Activated naive CD4-positive, alpha-beta T cell treated with Interleukin-2 at 50 U/mL for 16 hours (primary cell): ENCODE results near the gene AGAP2.

Source experiments
- DNase-seq: peaks from one replicate; pipeline ENCODE4 v3.0.0-alpha.2; 2020

The AGAP2 gene

DNA sequence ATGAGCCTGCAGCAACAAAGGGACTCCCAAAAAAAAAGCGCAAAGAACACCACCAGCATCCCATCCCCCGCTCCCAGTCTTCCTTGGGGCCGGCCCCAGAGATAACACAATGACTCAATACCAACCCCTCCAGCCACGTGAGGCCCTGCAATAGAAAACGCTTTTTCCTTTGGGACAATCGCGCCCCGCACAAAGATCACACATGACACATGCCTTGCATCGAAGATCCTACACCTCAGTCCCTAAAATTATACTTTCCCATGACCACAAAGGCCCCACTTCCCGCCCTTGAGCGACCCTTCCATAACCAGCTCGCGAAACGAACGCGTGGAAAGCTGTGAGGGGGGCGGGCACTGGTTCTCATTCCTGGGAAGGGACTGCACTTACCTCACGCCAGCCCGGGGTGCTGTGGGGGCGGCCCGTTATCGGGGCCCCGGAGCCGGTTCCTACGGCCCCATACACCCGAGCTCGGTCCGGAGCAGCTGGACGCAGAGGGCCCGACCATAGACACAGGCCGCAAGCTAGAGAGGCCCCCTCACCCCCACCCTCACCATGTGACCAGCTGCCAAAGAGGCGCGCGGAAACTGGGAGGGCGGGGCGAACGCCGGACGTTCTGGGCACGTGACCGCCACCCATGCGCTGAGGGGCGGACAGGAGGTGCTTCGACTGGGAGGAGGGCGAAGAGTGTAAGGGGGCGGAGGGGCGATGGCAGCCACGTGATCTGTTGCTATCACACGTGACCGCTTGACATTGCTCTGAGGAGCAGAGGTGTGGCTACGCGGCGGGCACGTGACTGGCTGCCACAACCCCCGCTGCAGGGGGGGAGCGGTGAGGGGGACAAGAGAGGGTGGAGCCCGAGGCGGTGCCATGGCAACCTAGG, 13.5 kb upstream of the AGAP2 start, which contains the start of gene CDK4:
Gene CDK4 (minus strand): TSS at position 523 of the 880 bp plus-strand sequence. CDS start 593 bp downstream, outside the sequence.
- DNase-seq, result peak; percentile 99

DNA sequence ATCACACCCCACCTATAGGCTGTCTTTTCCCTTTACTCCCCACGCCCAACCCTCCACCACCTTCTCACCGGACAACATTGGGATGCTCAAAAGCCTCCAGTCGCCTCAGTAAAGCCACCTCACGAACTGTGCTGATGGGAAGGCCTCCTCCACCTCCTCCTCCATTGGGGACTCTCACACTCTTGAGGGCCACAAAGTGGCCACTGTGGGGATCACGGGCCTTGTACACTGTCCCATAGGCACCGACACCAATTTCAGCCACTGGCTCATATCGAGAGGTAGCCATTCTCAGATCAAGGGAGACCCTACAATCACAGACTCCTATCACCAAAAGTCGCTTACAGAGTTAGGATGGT, 12.9 kb upstream of the AGAP2 start:
- no peak for DNase-seq

DNA sequence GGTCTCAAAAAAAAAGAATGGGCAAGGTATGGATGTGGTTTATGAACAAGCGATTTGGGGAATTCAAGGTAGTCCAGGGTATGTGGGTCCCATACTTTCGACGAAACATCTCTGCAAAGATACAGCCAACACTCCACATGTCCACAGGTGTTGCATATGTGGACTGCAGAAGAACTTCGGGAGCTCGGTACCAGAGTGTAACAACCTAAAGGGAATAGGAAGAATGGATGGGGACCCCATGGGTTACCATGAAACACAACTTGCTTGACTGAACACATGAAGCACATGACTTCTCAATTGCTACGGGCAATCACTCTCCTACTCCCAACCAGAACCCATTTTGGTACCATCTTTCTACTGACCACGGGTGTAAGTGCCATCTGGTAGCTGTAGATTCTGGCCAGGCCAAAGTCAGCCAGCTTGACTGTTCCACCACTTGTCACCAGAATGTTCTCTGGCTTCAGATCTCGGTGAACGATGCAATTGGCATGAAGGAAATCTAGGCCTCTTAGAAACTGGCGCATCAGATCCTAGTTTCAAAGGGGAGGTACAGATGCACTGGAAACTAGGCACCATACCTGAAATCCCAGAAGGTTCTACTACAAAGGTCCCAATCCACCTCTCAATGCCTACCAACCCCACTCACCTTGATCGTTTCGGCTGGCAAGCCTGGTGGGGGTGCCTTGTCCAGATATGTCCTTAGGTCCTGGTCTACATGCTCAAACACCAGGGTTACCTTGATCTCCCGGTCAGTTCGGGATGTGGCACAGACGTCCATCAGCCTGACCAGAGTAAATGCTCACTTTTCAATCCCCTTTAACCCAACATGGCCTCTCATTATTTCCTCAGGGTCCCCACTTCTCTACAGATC, 12.3 kb upstream of the AGAP2 start:
- DNase-seq, result no peak

DNA sequence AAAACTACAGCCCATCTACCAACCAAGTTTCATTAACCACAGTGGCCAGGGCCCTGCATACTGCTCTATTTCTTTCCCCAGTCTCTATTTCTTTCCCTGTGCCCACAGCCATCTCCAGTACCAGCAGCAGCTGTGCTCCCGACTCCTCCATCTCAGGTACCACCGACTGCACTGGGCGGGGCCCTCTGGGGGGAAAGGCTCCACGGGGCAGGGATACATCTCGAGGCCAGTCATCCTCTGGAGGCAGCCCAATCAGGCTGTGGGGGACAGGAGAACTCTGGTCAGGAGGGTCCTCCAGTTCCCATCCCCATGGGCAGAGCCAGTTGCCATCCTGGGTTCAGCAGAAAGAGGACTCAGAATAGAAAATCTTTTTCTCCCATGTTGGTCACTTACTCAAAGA, 10.5 kb upstream of the AGAP2 start:
- DNase-seq, result no peak

DNA sequence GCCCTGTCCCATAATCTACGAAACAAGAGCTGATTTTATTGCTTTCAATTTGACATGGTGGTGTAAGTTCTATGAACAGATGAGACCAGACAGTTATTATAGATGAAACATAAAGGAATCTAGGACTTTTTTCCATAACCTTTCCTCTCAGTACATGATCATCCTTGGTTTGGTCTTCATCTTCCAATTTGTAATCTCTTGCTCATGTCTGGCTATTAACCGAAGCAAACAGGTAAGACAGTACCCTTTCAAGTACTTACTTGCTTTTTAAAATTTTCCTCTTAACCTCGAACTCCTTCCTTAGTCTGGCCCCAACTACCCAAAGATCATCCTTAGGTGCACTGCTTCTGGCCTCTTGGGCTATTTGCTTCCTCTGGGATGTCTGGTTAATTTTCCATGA, 7.5 kb upstream of the AGAP2 start:
- no peak for DNase-seq

DNA sequence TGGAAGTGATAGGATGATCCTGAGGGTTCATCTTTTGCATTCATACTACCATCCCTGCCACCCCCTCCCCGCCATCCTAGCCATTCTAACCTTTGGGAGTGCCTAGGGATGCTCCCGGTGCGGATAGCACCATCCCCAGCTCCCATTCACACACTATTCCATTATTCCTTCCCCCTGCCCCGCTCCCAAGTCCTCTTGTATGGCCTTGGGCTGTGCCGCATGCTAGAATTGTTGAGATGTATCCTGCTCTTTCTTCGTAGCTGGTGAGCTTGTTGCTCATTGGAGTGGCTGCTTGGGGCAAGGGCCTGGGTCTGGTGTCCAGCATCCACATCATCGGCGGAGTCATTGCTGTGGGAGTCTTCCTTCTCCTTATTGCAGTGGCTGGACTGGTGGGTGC, 6.9 kb upstream of the AGAP2 start:
- DNase-seq, result no peak

DNA sequence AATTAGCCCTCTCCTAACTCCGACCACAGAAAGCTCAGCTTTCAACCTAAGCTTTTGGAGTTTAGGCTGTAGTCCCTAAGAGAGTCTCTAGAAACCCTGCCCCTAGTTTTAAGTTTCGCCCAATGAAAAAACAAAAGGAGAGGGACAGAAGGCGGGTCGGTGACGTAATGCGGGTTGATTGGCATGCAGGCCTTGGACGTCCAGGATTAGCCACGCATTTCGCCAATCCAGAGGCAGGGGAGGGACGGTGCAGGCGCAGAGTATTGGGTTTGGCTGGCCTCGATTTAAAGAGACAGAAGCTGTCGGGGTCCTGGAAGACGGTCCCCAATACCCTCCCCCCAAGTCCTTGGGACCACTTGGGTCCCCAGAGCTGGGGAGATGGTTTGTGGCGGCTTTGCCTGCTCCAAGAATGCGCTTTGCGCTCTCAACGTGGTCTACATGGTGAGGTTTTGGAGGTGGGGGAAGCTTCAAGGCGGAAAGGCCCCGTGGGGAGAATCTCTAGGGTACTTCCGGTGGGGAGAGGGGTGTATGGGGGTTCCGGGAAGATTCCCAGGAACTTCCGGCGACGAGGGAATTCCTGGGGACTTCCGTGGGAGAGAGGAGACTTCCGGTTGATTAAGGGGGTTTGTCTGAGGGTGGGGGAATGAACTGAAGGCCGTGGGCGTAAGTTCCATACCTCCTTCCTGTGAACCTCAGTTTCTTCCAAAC, 6.4 kb upstream of the AGAP2 start, which contains the start of gene TSPAN31:
Gene TSPAN31 (plus strand): TSS at position 263 of the 708 bp plus-strand sequence. CDS start 116 bp downstream, at position 379.
- DNase-seq, result peak; percentile 94

DNA sequence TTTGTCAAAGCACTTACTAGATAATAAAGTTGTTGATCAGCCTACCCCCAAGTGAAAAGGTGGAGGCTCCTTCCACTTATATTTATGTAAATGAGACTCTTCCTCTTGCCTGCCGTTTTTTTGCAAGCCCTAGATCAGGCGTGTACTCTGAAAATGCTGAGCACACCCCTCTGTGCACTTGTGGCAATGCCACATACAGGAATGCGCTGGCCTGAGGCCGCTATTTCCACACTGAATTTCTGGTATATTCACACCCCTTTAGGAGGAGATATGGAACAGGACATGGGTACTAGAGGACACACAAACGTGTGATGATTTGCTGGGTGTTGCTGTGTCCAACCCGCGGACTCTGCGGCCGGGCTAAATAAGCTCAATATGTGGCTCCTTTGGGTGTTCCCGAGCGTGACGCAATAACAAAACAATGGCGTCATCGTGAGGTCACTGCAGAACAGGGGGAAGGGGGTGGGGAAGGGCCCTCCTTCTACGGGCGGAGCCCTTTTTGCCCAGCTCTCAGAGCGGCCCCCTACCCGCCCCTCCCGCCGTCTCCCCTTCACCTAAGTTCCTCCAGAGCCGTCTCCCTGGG, 5.7 kb upstream of the AGAP2 start:
- peak; percentile 71 for DNase-seq

DNA sequence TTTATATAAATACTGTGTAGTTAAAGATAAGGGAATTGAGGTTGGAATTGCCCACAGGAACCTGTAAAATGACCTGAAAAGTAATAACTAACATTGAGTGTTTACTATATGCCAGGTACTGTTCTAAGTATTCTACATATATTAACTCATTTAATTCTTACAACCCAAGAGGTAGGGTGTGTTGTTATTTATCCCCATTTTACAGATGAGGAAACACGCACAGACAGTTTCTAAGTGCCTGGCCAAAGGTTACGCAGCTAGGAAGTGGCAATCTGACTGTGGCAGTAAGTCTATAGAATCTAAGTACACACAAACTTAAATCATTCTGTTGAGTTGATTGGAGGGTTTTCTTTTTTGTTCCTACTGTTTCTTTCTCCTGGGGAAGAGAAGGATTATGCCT, 5.2 kb upstream of the AGAP2 start:
- DNase-seq, result no peak

DNA sequence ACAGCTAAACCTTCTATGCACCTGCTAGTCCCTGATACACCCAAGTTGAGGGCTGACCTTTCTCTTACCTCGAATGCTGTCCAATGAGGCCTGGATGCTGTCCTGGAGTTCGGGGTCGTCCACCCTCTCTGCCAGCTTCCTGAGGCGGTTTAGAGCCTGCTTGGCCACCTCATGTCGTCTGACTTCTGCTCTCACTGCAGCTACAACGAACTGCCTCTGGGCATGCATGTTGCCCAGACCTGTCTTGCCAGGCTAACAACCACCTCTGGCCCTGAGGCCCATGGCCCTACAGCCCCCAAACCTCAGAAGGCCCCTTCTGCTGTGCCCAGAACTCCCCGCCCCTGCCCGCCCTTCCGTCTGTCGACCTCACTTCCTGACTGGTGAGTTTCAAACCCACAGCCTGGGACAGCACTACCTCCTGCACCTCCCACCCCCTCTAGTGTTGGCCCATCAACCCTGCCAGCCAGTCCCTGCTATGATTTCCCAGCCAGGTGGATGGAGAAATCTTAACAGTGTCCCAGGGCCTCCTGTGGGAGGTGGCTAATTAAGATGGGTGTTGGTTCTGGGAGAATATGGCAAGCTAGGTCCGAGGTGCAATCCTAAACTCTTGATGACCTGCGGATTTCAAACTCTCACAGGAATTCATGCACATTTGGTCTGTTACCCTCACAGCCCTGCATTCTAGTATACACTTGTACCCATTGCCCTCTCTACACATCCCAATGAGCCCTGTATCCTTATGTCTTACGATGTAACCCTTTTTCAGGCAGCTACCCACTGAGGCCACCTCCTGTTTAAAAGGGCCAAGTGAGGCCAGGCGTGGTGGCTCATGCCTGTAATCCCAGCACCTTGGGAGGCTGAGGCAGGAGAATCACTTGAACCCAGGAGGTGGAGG, 3.5 kb upstream of the AGAP2 start:
- DNase-seq, result peak; percentile 80

DNA sequence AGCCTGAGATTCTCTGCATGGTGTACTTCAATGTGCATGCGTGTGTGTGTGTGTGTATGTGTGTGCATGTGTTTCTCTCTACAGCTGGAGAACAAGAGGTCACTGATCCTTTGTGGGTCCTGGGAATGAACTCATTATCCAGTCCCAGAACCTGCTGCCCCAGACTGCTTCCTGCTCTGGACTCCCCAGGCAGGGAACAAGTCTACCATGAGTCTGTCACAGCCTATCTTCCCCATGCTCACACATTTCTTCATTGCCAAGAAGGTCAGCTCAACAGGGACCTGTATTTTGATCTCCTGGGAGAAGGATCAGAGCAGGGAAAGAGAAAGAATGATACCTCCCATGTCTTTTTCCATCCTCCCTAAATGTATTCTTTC, 2.9 kb upstream of the AGAP2 start:
- no peak for DNase-seq

DNA sequence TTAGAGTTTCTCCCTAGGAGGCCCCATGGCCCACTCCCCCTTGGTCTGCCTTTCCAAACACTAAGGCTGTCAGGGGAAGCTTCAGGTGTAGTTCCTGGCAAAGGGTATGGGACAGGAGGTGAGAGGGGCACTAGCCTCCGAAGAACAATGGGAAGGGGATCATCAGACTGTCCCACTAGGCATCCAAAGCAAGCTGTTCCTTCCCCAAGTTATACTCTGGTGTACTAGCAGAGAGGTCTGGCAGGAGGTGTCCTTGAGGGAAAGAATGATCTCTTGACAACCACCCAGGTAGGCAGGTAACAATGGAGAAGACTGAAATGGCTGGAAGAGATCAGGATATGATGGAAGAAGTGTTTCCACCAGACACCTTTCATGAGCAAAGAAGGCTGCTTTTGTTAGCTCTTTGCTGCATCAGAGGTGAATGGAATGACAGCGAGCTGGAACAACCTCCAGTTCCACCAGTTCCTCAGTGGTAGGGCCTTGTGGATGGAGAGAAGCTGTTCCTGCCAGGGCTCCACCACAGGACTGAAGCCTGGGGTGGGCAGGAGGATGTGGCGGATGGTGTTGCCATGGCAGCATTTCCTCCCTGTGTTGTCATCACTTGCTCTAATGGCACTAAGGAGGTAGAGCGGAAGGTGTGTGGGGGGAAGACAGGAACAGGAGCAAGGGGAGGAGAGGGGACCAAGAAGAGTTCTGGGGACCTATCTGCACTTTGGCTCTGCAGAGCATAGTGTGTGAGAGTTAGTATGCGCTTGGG, 2.3 kb upstream of the AGAP2 start:
- DNase-seq, result peak; percentile 77

DNA sequence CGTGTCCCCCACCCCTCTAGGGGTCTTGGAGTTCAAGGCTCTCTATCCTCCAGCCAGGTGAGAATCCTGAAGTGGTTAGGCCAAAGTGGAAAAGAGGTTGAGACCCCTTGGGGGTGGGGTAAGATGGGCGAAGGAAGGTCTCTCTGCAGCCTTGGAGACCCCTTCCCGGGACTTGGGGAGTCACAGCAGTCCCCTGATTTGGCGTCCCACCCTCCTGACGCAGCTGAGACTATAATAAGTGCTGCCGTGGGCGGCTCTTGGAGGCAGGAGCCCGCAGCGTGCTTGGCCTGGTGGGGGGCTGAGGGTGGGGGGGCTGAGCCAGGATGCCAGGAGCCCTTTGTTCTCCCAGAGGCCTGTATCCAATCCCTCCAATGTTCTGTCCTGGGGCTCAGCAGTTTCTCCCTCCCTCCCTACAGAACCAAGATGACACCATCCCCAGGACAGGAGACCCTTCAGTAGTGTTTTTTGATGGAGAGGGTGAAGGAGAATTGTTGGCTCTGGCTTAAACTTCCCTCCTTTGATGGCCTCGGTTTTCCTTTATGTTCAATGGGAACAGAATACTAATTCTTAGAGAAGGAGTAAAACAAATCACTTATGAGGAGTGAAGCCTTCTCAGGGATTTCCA, 1.5 kb upstream of the AGAP2 start:
- no peak for DNase-seq

DNA sequence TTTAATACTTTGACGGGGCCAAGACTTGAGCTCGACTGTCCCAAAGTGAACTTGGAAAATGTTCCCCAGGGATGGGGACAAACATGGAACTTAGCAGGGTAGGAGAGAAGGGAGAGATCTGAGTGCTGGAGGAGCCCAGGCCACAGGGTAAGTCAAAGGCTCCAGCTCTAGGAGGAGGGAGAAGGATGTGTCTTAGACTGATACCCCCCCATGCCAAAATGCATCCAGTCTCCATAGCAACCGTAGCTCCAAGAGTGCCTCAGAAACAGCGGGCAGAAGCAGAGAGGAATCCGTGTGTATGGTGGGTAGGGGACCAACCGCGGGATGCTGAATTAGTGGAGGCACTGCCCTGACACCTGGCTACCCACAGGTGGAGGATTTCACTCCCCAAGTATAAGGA, 845 bp upstream of the AGAP2 start:
- DNase-seq, result no peak

DNA sequence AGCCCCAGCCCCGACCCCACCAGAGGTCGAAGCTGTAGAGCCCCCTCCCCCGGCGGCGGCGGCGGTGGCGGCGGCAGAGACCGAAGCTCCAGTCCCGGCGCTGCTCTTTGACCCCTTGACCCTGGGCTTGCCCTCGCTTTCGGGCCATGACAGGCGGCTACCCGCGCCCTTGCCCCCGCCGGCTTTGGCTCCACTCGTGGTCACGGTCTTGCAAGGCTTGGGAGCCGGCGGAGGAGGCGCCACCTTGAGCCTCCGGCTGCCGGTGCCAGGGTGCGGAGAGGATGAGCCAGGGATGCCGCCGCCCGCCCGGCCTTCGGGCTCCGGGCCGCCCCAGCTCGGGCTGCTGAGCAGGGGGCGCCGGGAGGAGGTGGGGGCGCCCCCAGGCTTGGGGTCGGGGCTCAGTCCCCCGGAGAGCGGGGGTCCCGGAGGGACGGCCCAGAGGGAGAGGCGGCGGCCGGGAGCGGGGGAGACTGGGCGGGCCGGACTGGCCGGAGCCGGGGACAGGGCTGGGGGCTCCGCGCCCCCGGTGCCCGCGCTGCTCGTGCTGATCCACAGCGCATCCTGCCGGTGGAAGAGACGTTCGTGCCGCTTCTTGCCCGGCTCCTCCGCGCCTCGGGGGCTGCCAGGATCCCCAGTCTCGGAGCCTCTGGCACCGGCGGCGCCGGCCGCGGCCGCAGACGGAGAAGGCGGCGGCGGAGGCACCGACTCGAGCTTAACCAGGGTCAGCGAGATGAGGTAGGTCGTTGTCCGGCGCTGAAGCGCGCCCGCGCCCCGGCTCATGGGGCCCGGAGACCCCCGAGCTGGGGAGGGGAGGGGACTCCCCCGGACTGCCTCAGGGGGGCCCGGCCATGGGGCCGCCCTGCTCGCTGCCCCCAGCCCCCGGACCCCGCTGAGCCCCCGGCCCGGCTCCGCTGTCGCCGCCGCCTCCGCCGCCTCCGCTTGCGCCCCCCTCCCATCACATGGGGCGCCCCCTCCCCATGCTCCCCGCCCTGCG, 778 bp downstream of the AGAP2 start:
- DNase-seq, result no peak

DNA sequence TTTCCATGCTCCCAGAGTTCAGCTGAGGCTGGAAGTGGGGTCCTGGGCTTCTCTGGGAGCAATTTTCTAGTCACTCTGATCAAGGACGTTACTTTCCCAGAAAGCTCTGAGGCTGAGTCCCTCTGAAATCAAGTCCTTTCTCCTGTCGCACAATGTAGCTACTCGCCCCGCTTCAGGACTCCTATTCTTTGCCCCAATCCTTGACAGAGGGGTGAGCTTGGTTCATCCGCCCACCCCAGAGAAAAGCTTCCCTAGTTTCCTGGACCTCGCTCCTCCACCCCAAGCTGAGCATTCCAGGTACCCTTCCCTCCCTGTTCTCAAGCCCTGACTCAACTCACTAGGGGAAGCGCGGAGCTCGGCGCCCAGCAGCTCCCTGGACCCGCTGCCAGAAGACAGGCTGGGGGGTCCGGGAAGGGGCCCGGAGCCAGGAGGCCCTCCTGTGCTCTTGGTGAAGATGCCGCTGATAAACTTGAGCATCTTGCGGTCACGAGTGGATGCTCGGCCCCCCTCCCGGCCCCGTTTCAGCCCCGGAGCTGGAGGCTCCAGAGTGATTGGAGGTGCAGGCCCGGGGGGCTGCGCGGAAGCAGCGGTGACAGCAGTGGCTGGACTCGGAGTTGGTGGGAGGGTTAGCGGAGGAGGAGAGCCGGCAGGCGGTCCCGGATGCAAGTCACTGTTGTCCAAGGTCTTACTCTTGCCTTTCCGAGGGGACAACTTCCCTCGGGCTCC, 1.6 kb downstream of the AGAP2 start:
- DNase-seq, result no peak

DNA sequence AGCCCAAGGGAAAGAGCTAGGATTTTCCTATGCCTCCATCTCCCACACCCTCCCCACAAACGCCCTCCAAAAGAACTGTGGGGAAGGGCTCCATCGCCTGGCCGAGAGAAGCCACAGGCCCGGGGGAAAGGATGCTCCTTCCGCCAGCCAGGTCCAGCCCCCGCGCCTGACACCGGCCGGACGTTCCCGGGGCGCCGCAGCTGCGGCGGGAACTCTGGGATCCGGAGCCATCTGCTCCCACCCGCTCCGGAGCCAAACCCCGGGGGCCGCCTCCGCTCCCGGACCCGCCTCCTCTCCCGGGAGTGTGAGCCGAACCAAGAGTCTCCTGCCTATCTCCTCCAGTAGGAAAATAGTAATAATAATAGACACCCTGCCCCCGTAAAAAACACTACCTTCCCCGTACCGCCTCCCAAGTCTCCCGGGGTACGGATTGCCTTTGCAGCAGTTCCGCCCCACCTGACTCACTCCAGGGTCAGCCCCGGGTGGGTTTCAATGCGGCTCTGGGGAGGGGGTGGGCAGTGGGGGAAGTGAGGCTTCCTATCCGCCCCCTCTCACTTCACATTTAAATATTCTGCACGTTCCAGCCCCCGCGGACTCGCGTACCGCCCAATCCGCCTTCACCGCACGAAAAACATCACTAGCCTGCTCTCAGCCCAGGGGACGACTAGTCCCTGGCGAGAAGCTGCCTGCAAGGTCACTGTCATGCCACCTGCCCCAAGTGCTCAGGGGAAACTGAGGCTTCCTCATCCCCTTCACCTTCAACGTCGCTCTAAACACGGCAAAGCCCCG, 2.4 kb downstream of the AGAP2 start:
- no peak for DNase-seq
